ENCODE data around the gene ATP7B. TPM values are rescaled to one million over a fixed set of nuclear protein-coding genes. Genes with fewer than 3 reads are reported as not detected.

The ATP7B gene
- total and polyA plus RNA-seq, 2 donors (not counting 3 experiments of a cell fraction or from before 2014, with no cell fraction given) = 4.2 to 8.0 TPM

- FAIRE-seq = no peak
- dilution Hi-C loops (cut with MboI; ENCODE audit: extremely low pct_ligation_motif_present, low sequenced_read_pairs) = no loop called here
- DNase-seq (ENCODE audit: low read depth, low spot score) = no peak
Measured at GRCh38 chr13:51945149-51945548, 66.1 kb downstream of the ATP7B start.

More at GRCh38 chr13:51945149-51945548, 66.1 kb downstream of the ATP7B start:
- no peaks in the 10 kb centered on the region for H3K9me1 ChIP-seq (replicated peaks; ENCODE audit: control insufficient read depth, extremely low read depth, insufficient read depth, low read length)
- H3K79me2 ChIP-seq (ENCODE audit: control insufficient read depth, insufficient read depth, low read length) = no peaks in the 10 kb centered on the region
- H4K20me1 ChIP-seq (replicated peaks; ENCODE audit: control insufficient read depth, extremely low read depth, insufficient read depth, low read length) = no peaks in the 10 kb centered on the region
- BruUV-seq (replicated peaks) = no TSS peak
- H3K4me2 ChIP-seq (ENCODE audit: insufficient read depth, low read length) = no peak overlapping the region
- TF ChIP-seq JUN (IDR thresholded peaks at IDR 0.05; ENCODE audit: borderline replicate concordance, insufficient read depth, insufficient read length, low read depth) (no peak), CTCF (IDR thresholded peaks at IDR 0.05; ENCODE audit: extremely low read depth in 1 of 2, insufficient read depth in 1 of 2, low read depth in 1 of 2, low read length in 2 of 2) (no peak), POLR2AphosphoS5 (IDR thresholded peaks at IDR 0.05; ENCODE audit: insufficient read depth, low read depth, low read length) (no peak), MYC (IDR thresholded peaks at IDR 0.05; ENCODE audit: low read depth, low read length) (no peak), EZH2 (IDR thresholded peaks at IDR 0.05; ENCODE audit: borderline replicate concordance, low read depth, low read length, severe bottlenecking) (no peak), POLR2A (IDR thresholded peaks at IDR 0.05; ENCODE audit: low read depth, low read length) (no peak), GATA2 (IDR thresholded peaks at IDR 0.05; ENCODE audit: insufficient read depth, insufficient read length, low read depth, low read length) (no peak), FOS (IDR thresholded peaks at IDR 0.05; ENCODE audit: borderline replicate concordance, insufficient read depth, low read length) (no peak)
- TF ChIP-seq, protein P1, sequence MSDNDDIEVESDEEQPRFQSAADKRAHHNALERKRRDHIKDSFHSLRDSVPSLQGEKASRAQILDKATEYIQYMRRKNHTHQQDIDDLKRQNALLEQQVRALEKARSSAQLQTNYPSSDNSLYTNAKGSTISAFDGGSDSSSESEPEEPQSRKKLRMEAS (IDR thresholded peaks at IDR 0.05; ENCODE audit: insufficient read depth, insufficient read length) = no peak
- no peak overlapping the region for H3K4me3 ChIP-seq (replicated peaks in 1 of 3; ENCODE audit: insufficient read depth in 1 of 3, low read depth in 1 of 3, low read length in 3 of 3)
- no peaks in the 10 kb centered on the region for H3K4me1 ChIP-seq (ENCODE audit: control insufficient read depth, extremely low read depth, insufficient read depth, low read length)
- CTCF ChIA-PET = interaction anchor here (1.3 kb wide), 1 partner anchor 9 kb away, joined by 3 read pairs; no protein-coding TSS in a partner anchor
- no peaks in the 10 kb centered on the region for H3K36me3 ChIP-seq (ENCODE audit: control insufficient read depth in 2 of 2, extremely low read depth in 1 of 2, insufficient read depth in 2 of 2, low read length in 2 of 2)
- POLR2A ChIA-PET = no interaction called here
- no peak overlapping the region for H2AFZ ChIP-seq (ENCODE audit: low read depth, low read length)
- no peaks in the 10 kb centered on the region for H3K27me3 ChIP-seq (ENCODE audit: control insufficient read depth in 2 of 2, insufficient read depth in 2 of 2, low read length in 2 of 2)
- intact Hi-C loops (cut with micrococcal nuclease) = no loop called here
- no peaks in the 10 kb centered on the region for H3K9me3 ChIP-seq (replicated peaks; ENCODE audit: control insufficient read depth, insufficient read depth, low read length)
- no peak overlapping the region for H3K27ac ChIP-seq (ENCODE audit: insufficient read depth, low read depth, low read length)
- H3K9ac ChIP-seq (replicated peaks; ENCODE audit: extremely low read depth, insufficient read depth, low read length) = no peak overlapping the region
